Neural cell (in vitro differentiated cells): ENCODE data around the gene ORC1. TPM values are rescaled to one million over a fixed set of nuclear protein-coding genes. Genes with fewer than 3 reads are reported as not detected.

ENCODE experiments used
- H2AFZ ChIP-seq: fragments of 200-600, 300-800 bp; sonication (generic), shearing (Covaris generic); 2 replicates; pipeline ENCODE4 v1.6.0; 2014; ENCODE audit warnings: low read depth, mild to moderate bottlenecking, antibody characterized with exemption, low read length, moderate library complexity
- H3F3A ChIP-seq: fragments of 200-600 bp; shearing (Covaris generic); 2 replicates; pipeline ENCODE4 v1.6.1; 2016; ENCODE audit warnings: mild to moderate bottlenecking, moderate library complexity, mixed read lengths, antibody characterized with exemption, low read length; ENCODE audit not compliant: insufficient read depth, poor library complexity, severe bottlenecking
- H3K27ac ChIP-seq: fragments of 200-600, 300-800 bp; sonication (generic), shearing (Covaris generic); 2 replicates; pipeline ENCODE4 v1.5.1; 2014; ENCODE audit warnings: mild to moderate bottlenecking, low read length, moderate library complexity
- H3K27me3 ChIP-seq: fragments of 300-800, 200-600 bp; sonication (generic), shearing (Covaris generic); 2 replicates; pipeline ENCODE4 v1.6.0; 2014; ENCODE audit warnings: mild to moderate bottlenecking, low read depth, low read length, moderate library complexity; ENCODE audit not compliant: insufficient read depth
- H3K36me3 ChIP-seq: fragments of 300-800, 200-600 bp; sonication (generic), shearing (Covaris generic); 2 replicates; pipeline ENCODE4 v1.5.1; 2014; ENCODE audit warnings: mild to moderate bottlenecking, antibody characterized with exemption, low read length, moderate library complexity; ENCODE audit not compliant: insufficient read depth
- H3K4me2 ChIP-seq: fragments of 300-800, 200-600 bp; sonication (generic), shearing (Covaris generic); 2 replicates; pipeline ENCODE4 v1.6.0; 2014; ENCODE audit warnings: mild to moderate bottlenecking, low read length
- H3K4me3 ChIP-seq: fragments of 300-800, 200-600 bp; sonication (generic), shearing (Covaris generic); 2 replicates; pipeline ENCODE4 v1.5.1; 2014; ENCODE audit warnings: mild to moderate bottlenecking, low read length, moderate library complexity
- H3K79me2 ChIP-seq: fragments of 200-600 bp; shearing (Covaris generic); replicated peaks from 2 replicates; pipeline ENCODE4 v1.6.0; 2014; ENCODE audit warnings: mild to moderate bottlenecking, low read length, moderate library complexity; ENCODE audit not compliant: insufficient read depth
- H3K9ac ChIP-seq: fragments of 300-800, 200-600 bp; sonication (generic), shearing (Covaris generic); 2 replicates; pipeline ENCODE4 v1.6.1; 2016; ENCODE audit warnings: mild to moderate bottlenecking, low read length, mixed read lengths
- H3K9me2 ChIP-seq: fragments of 200-600 bp; shearing (Covaris generic); 2 replicates; pipeline ENCODE4 v1.6.1; 2016; ENCODE audit warnings: mild to moderate bottlenecking, low read length, mixed read lengths; ENCODE audit not compliant: insufficient read depth
- H3K9me3 ChIP-seq: fragments of 200-600, 300-800 bp; sonication (generic), shearing (Covaris generic); 2 replicates; pipeline ENCODE4 v1.6.1; 2016; ENCODE audit warnings: mild to moderate bottlenecking, mixed run types, low read length, moderate library complexity, mixed read lengths
- H4K20me1 ChIP-seq: fragments of 200-600 bp; shearing (Covaris generic); 2 replicates; pipeline ENCODE4 v1.6.1; 2016; ENCODE audit warnings: mild to moderate bottlenecking, mixed run types; ENCODE audit not compliant: insufficient read depth
- EP300 ChIP-seq: fragments of 450-650 bp; conservative IDR thresholded peaks from 2 replicates; pipeline ENCODE4 v1.6.1; 2014; ENCODE audit warnings: antibody characterized with exemption, mild to moderate bottlenecking, moderate library complexity; ENCODE audit not compliant: poor library complexity, severe bottlenecking
- EZH2 ChIP-seq: fragments of 200-600, 300-800 bp; shearing (Covaris generic), sonication (generic); IDR thresholded peaks from 2 replicates; pipeline ENCODE4 v1.6.1; 2014; ENCODE audit warnings: antibody characterized with exemption, low read length, borderline replicate concordance, mild to moderate bottlenecking; ENCODE audit not compliant: insufficient read depth, poor library complexity, severe bottlenecking
- MXI1 ChIP-seq: fragments of 450-650 bp; conservative IDR thresholded peaks from 2 replicates; pipeline ENCODE4 v1.6.1; 2014; ENCODE audit warnings: antibody characterized with exemption, mild to moderate bottlenecking; ENCODE audit not compliant: poor library complexity, severe bottlenecking
- POLR2AphosphoS5 ChIP-seq: IDR thresholded peaks from 2 replicates; pipeline ENCODE4 v1.6.1; 2012
- RAD21 ChIP-seq: fragments of 450-650 bp; conservative IDR thresholded peaks from 2 replicates; pipeline ENCODE4 v1.6.1; 2014; ENCODE audit warnings: antibody characterized with exemption, mild to moderate bottlenecking, moderate library complexity
- SMC3 ChIP-seq: fragments of 450-650 bp; conservative IDR thresholded peaks from 2 replicates; pipeline ENCODE4 v1.6.1; 2014; ENCODE audit warnings: antibody characterized with exemption, mild to moderate bottlenecking, moderate library complexity; ENCODE audit not compliant: poor library complexity
- TAF1 ChIP-seq: IDR thresholded peaks from 2 replicates; pipeline ENCODE4 v1.6.1; 2012; ENCODE audit warnings: low read depth
- polyA plus RNA-seq: library from polyadenylated mRNA; depleted of rRNA; stranded (reverse); fragments of >200 nt; gene quantifications from 2 replicates; pipeline ENCODE4 v1.2.3, GENCODE V29; 2014
- TF ChIP-seq, protein P1 (sequence below): fragments of 450-650 bp; IDR thresholded peaks from 2 replicates; pipeline ENCODE4 v1.5.1; 2014; ENCODE audit warnings: antibody characterized with exemption, mild to moderate bottlenecking, moderate library complexity; ENCODE audit not compliant: poor library complexity, severe bottlenecking

The ORC1 gene
- polyA plus RNA-seq, 1 donor from 2014 or later: 0.64 TPM

- H3K9me3 ChIP-seq: no peaks in the 10 kb centered on the region
- H3K36me3 ChIP-seq: no peaks in the 10 kb centered on the region
- no peaks in the 10 kb centered on the region for H4K20me1 ChIP-seq
- H3K4me2 ChIP-seq: no peak overlapping the region
- H3K9ac ChIP-seq: peak overlapping the region; percentile 55
- H3K4me3 ChIP-seq: peak overlapping the region; percentile 61
- no peaks in the 10 kb centered on the region for H3K9me2 ChIP-seq
- H3F3A ChIP-seq: no peaks in the 10 kb centered on the region
- H3K27ac ChIP-seq: no peak overlapping the region
- TF ChIP-seq, protein P1, sequence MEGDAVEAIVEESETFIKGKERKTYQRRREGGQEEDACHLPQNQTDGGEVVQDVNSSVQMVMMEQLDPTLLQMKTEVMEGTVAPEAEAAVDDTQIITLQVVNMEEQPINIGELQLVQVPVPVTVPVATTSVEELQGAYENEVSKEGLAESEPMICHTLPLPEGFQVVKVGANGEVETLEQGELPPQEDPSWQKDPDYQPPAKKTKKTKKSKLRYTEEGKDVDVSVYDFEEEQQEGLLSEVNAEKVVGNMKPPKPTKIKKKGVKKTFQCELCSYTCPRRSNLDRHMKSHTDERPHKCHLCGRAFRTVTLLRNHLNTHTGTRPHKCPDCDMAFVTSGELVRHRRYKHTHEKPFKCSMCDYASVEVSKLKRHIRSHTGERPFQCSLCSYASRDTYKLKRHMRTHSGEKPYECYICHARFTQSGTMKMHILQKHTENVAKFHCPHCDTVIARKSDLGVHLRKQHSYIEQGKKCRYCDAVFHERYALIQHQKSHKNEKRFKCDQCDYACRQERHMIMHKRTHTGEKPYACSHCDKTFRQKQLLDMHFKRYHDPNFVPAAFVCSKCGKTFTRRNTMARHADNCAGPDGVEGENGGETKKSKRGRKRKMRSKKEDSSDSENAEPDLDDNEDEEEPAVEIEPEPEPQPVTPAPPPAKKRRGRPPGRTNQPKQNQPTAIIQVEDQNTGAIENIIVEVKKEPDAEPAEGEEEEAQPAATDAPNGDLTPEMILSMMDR: peak; percentile 59
- TF ChIP-seq EP300 (no peak), EZH2 (no peak), POLR2AphosphoS5 (peak; percentile 25), SMC3 (peak; percentile 33), RAD21 (peak; percentile 51), MXI1 (peak; percentile 31)
- H2AFZ ChIP-seq: peak overlapping the region; percentile 13
- no peaks in the 10 kb centered on the region for H3K27me3 ChIP-seq
- H3K79me2 ChIP-seq: peaks cover 18% of the 10 kb centered on the region
Measured at GRCh38 chr1:52368383-52369172, 35.6 kb downstream of the ORC1 start.

DNA sequence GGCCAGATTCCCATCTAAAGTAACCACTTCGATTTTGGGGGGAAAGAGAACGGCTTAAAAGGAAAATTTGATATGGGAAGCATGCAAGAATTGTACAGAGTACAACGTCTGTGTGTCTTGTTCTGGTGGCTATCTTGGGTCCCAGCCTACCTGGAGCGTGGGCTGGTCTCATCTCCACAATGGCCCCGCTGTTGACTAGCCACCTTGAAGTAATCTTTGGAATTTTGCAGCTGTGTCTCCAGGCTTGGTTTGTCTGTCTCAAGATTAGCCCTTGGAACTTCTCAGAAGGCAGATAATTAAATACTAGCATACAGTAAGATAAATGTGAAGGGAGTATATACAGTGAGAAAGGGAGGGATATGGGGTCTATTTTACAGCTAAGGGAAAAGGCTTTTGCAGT, 37.0 kb downstream of the ORC1 start:
- no peak overlapping the region for H3K4me2 ChIP-seq
- no peaks in the 10 kb centered on the region for H3K27me3 ChIP-seq
- no peaks in the 10 kb centered on the region for H3K9me2 ChIP-seq
- H3K9ac ChIP-seq: no peak overlapping the region
- H3K27ac ChIP-seq: no peak overlapping the region
- TF ChIP-seq, protein P1: no peak
- TF ChIP-seq TAF1: no peak
- H2AFZ ChIP-seq: no peak overlapping the region
- H3K36me3 ChIP-seq: no peaks in the 10 kb centered on the region
- peaks cover 18% of the 10 kb centered on the region for H3K79me2 ChIP-seq
- H3K9me3 ChIP-seq: no peaks in the 10 kb centered on the region
- no peak overlapping the region for H3K4me3 ChIP-seq
- no peaks in the 10 kb centered on the region for H3F3A ChIP-seq
- H4K20me1 ChIP-seq: no peaks in the 10 kb centered on the region

GRCh38 chr1:52366517-52366827, 37.8 kb downstream of the ORC1 start:
- H4K20me1 ChIP-seq: no peaks in the 10 kb centered on the region
- peak overlapping the region; percentile 83 for H3K27ac ChIP-seq
- peak overlapping the region; percentile 93 for H3K9ac ChIP-seq
- H3K4me3 ChIP-seq: peak overlapping the region; percentile 98
- no peaks in the 10 kb centered on the region for H3K9me2 ChIP-seq
- no peaks in the 10 kb centered on the region for H3K36me3 ChIP-seq
- H3K79me2 ChIP-seq: peaks cover 18% of the 10 kb centered on the region
- no peaks in the 10 kb centered on the region for H3K27me3 ChIP-seq
- no peaks in the 10 kb centered on the region for H3F3A ChIP-seq
- H3K9me3 ChIP-seq: no peaks in the 10 kb centered on the region
- H2AFZ ChIP-seq: peak overlapping the region; percentile 93
- no peak overlapping the region for H3K4me2 ChIP-seq
- TF ChIP-seq EP300 (no peak), SMC3 (no peak), RAD21 (no peak), TAF1 (no peak), MXI1 (no peak)
- TF ChIP-seq, protein P1: no peak
